OCI-LY7 (cell line): ENCODE data around the gene PLD6. TPM values are rescaled to one million over a fixed set of nuclear protein-coding genes. Genes with fewer than 3 reads are reported as not detected.
A peak's percentile ranks its signal among the peaks of the same experiment; 100 is the strongest.

Experiments
- BruUV-seq: library from RNA; stranded (reverse); fragments of 400-500 nt; replicated peaks from 2 replicates; lab custom pipeline; 2021; lab: Mats Ljungman, UMichigan
- CTCF ChIA-PET: fragments of 300-600 bp; sonication (Branson Sonifier 250); formaldehyde crosslinking; loops from one replicate; lab custom pipeline; 2022; ENCODE audit warnings: antibody characterized with exemption; ENCODE audit not compliant: unreplicated experiment; lab: Charles Lee
- POLR2A ChIA-PET: fragments of 300-600 bp; sonication (Branson Sonifier 250); formaldehyde crosslinking; loops from one replicate; lab custom pipeline; 2022; ENCODE audit warnings: antibody characterized with exemption; lab: Charles Lee
- DNase-seq: peaks from one replicate; pipeline ENCODE4 v3.0.0-alpha.2; 2015; ENCODE audit warnings: low spot score
- H2AFZ ChIP-seq: fragments of 200-600 bp; sonication (generic), shearing (Covaris generic); 2 replicates; pipeline ENCODE4 v1.6.1; 2014; ENCODE audit warnings: mild to moderate bottlenecking, antibody characterized with exemption, low read length, moderate library complexity
- H3K27ac ChIP-seq: fragments of 200-600 bp; sonication (generic); 2 replicates; pipeline ENCODE4 v1.5.1; 2014; ENCODE audit warnings: mixed run types, low read depth, mild to moderate bottlenecking, moderate library complexity, low read length, inconsistent platforms; ENCODE audit not compliant: poor library complexity, severe bottlenecking
- H3K36me3 ChIP-seq: fragments of 200-600 bp; sonication (generic); 2 replicates; pipeline ENCODE4 v1.6.1; 2014; ENCODE audit warnings: mild to moderate bottlenecking, antibody characterized with exemption, low read length, moderate library complexity, mixed read lengths; ENCODE audit not compliant: insufficient read depth
- H3K4me1 ChIP-seq: fragments of 200-600 bp; sonication (generic); 2 replicates; pipeline ENCODE4 v1.5.1; 2014; ENCODE audit warnings: mild to moderate bottlenecking, low read length; ENCODE audit not compliant: insufficient read depth, poor library complexity, severe bottlenecking
- H3K4me2 ChIP-seq: fragments of 200-600 bp; sonication (generic); 2 replicates; pipeline ENCODE4 v1.6.1; 2014; ENCODE audit warnings: mild to moderate bottlenecking, low read length
- H3K4me3 ChIP-seq: fragments of 200-600 bp; sonication (generic); 2 replicates; pipeline ENCODE4 v1.5.1; 2014; ENCODE audit warnings: mild to moderate bottlenecking, low read depth, low read length; ENCODE audit not compliant: poor library complexity, severe bottlenecking
- H3K79me2 ChIP-seq: fragments of 200-600 bp; sonication (generic); 2 replicates; pipeline ENCODE4 v1.6.1; 2016; ENCODE audit warnings: low read depth, mild to moderate bottlenecking, low read length, moderate library complexity, mixed read lengths; ENCODE audit not compliant: insufficient read depth
- H3K9me2 ChIP-seq: fragments of 200-600 bp; sonication (generic); 2 replicates; pipeline ENCODE4 v1.6.1; 2016; ENCODE audit warnings: mild to moderate bottlenecking, low read length, mixed read lengths; ENCODE audit not compliant: insufficient read depth
- H3K9me3 ChIP-seq: fragments of 200-600 bp; sonication (generic); 2 replicates; pipeline ENCODE4 v1.6.1; 2014; ENCODE audit warnings: mild to moderate bottlenecking, mixed run types, low read length, mixed read lengths
- H4K20me1 ChIP-seq: fragments of 200-600 bp; sonication (generic); 2 replicates; pipeline ENCODE4 v1.6.1; 2014; ENCODE audit warnings: mild to moderate bottlenecking, antibody characterized with exemption, low read length, moderate library complexity, mixed read lengths; ENCODE audit not compliant: insufficient read depth
- EZH2phosphoT487 ChIP-seq: fragments of 200-600 bp; sonication (generic); IDR thresholded peaks from 2 replicates; pipeline ENCODE4 v1.6.1; 2018; ENCODE audit warnings: low read depth, borderline replicate concordance, mild to moderate bottlenecking, mixed run types, antibody characterized with exemption, low read length, moderate library complexity, mixed read lengths
- intact Hi-C: fragments of 100-400 bp; cut with micrococcal nuclease; formaldehyde crosslinking; loops from one replicate; pipeline ENCODE4 v1.10.0; 2022; ENCODE audit not compliant: unreplicated experiment
- total RNA-seq, 2 experiments: library from RNA; depleted of rRNA in 1 of 2; stranded (reverse); fragments of >200 nt in 1 of 2; shearing (Covaris generic) in 1 of 2; gene quantifications; 2 replicates each; pipeline ENCODE4 v1.2.3, GENCODE V29; 2014 to 2022
- TF ChIP-seq, protein P1 (sequence below): fragments of 200-600 bp; sonication (generic); conservative IDR thresholded peaks from 2 replicates; pipeline ENCODE4 v1.5.1; 2014; ENCODE audit warnings: mild to moderate bottlenecking, antibody characterized with exemption, low read length, moderate library complexity, mixed read lengths

PLD6 gene
- total RNA-seq, 2 experiments from 2014 or later: not detected

DNA sequence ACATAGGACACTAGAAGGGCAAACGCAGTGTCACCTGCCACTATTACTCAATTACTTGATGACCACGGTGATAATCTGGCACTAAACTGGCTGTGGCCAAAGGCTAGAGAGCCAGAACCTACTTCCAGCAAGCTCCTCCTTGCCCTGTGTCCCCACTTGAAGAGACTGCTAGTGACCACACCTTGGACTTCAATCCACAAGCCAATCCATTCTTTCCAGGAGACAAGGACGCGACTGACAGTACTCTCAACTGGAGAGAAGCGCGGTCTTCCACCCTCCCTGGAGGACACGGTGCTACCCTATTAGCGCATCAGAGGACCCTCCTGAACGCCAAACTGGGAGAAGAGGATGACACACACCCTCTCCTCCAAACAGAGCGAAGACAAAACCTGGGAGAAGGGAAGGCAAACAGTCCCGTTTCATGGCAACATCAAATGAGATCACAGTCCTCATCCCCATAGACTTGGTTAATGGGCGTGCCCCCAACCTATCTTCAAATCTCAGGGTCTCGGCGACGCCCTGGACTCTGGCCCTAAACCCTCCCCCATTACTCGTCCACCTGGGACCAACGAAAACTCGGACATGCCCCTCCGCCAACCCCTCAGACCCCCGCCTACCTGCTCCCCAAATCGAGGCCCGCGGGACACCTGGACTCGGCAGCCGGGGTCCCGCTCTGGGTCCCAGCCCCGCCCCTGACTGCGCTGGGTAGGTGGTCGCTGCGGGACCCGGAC, 30.3 kb upstream of the PLD6 start:
- Histone ChIP-seq H3K27ac (peak overlapping the region; percentile 40), H3K9me3 (no peaks in the 10 kb centered on the region), H3K9me2 (no peaks in the 10 kb centered on the region), H4K20me1 (no peaks in the 10 kb centered on the region), H3K36me3 (peaks cover 1% of the 10 kb centered on the region; the same call in 1 of the 2 replicates), H2AFZ (peak overlapping the region; percentile 63), H3K4me1 (peaks cover 22% of the 10 kb centered on the region), H3K4me2 (peak overlapping the region; percentile 76), H3K4me3 (peak overlapping the region; percentile 86), H3K79me2 (peaks cover 12% of the 10 kb centered on the region; the same call in 1 of the 2 replicates)
- POLR2A ChIA-PET: interaction anchor here (0.7 kb wide), 1 partner anchor 193 kb away, joined by 3 read pairs; no protein-coding TSS in a partner anchor
- intact Hi-C loops: loop anchor here (2.0 to 5.0 kb wide), 2 partner anchors 68 to 584 kb away; partner anchors contain the start of gene ZNF624
- BruUV-seq: TSS peak; percentile 72
- DNase-seq: no peak
- TF ChIP-seq, protein P1, sequence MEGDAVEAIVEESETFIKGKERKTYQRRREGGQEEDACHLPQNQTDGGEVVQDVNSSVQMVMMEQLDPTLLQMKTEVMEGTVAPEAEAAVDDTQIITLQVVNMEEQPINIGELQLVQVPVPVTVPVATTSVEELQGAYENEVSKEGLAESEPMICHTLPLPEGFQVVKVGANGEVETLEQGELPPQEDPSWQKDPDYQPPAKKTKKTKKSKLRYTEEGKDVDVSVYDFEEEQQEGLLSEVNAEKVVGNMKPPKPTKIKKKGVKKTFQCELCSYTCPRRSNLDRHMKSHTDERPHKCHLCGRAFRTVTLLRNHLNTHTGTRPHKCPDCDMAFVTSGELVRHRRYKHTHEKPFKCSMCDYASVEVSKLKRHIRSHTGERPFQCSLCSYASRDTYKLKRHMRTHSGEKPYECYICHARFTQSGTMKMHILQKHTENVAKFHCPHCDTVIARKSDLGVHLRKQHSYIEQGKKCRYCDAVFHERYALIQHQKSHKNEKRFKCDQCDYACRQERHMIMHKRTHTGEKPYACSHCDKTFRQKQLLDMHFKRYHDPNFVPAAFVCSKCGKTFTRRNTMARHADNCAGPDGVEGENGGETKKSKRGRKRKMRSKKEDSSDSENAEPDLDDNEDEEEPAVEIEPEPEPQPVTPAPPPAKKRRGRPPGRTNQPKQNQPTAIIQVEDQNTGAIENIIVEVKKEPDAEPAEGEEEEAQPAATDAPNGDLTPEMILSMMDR: no peak
- no peak for TF ChIP-seq EZH2phosphoT487
- CTCF ChIA-PET: no interaction called here

DNA sequence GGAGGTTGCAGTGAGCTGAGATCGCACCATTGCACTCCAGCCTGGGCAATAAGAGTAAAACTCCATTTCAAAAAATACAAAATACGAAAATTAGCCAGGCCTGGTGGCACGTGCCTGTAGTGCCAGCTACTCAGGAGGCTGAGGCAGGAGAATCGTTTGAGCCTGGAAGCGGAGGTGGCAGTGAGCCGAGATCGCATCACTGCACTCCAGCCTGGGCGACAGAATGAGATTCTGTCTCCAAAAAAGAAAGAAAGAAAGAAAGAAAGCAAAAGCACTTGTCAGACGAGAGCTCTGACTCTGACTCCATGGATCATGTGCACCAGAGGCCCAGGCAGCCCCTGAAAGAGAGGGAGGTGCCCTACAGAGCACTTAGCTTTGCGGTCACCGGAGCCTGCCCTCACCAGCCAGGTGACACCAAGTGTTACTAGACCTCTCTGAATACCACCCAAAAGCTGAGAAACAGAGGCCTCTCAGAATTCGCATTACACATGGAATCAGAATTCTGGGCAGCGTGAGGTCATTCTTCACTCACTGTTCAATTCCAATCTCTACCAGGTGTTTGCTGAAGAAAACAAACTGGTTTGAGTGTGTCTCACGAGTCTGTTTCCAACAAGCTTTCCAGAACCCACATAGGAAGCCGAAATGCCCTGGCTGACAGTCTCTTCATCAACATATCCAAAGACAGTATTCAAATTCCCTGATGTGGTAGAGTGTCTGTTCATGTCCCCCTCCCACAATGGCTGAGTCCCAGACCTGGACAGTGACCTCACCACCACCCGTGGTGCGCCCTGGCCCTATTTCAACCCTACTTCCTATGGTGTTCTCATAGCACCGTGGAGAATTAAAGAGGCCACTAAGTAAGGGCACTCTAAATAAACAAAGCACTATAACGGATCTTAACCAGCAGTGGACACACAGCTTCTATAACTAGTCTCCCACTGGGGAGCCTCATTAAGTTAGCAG, 29.4 kb upstream of the PLD6 start:
- H3K27ac ChIP-seq: no peak overlapping the region
- DNase-seq: no peak
- H2AFZ ChIP-seq: no peak overlapping the region

More for the DNA sequence above, 29.4 kb upstream of the PLD6 start:
- Histone ChIP-seq H3K9me3 (no peaks in the 10 kb centered on the region), H3K4me2 (peak overlapping the region; percentile 76), H3K4me1 (peaks cover 22% of the 10 kb centered on the region), H3K36me3 (peaks cover 5% of the 10 kb centered on the region; the same call in 1 of the 2 replicates), H4K20me1 (no peaks in the 10 kb centered on the region), H3K79me2 (peaks cover 12% of the 10 kb centered on the region; the same call in 1 of the 2 replicates), H3K9me2 (no peaks in the 10 kb centered on the region), H3K4me3 (peak overlapping the region; percentile 86)
- CTCF ChIA-PET: no interaction called here
- BruUV-seq: no TSS peak
- POLR2A ChIA-PET: interaction anchor here (0.6 kb wide), 2 partner anchors 178 to 238 kb away, joined by 3 to 4 read pairs; no protein-coding TSS in a partner anchor
- TF ChIP-seq EZH2phosphoT487: no peak
- TF ChIP-seq, protein P1: no peak
- intact Hi-C loops: loop anchor here (2.0 to 5.0 kb wide), 2 partner anchors 69 to 583 kb away; partner anchors contain the start of gene ZNF624
